ENCODE data around the gene KLHL7.
"Not testable (repeated sequence)": the region's sequence is repeated elsewhere in the genome, so short reads cannot be mapped to it uniquely, and the experiment has no call there.

Gene KLHL7

DNA sequence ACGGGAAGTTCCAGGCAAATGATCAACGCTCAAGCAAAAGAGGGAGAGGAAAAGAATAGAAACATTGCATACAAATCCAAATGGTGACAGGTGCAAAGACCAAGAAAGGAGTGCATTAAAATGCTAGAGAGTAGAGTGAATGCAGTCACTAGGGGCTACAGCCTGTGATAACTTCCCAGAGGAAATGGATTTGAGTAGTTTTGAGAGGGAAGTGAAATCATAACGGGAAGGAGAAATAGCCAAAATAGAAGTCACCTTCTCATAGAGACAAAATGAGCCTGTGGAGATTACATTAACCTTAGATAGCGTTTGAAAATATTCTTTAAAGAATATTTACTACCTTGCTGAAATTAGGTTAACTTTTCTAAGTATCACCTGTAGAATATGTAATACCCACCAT lies 102.7 kb downstream of the KLHL7 start:
- Mint-ChIP-seq H3K4me1 (peaks cover 3% of the 10 kb centered on the region), H3K4me3 (no peak overlapping the region), H3K9me3 (peaks cover 4% of the 10 kb centered on the region), H3K36me3 (ENCODE audit: low read depth) (peaks cover 23% of the 10 kb centered on the region), H3K27ac (no peak overlapping the region), H3K27me3 (peaks cover 32% of the 10 kb centered on the region)
- DNase-seq (no peak), ATAC-seq (no peak)

DNA sequence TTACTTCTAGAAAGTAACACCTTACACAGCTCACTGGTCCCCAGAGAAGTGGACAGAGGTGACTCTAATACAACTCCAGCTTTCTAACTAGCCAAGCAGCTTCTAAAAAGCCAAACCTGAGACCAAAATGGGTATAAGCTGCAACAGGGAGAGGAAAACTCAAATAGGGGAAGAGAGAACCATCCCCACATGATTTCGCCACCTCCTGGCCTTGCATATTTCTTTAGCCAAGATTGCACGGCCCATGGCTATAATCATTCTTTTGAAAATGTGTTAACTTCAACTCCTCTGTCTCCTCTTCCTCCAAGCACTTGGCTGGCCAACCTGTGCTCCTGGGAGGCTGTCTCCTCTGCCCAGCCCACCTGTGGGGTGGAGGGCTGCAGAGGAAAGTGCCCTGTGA lies 104.9 kb downstream of the KLHL7 start:
- no peak overlapping the region for H3K27ac Mint-ChIP-seq

DNA sequence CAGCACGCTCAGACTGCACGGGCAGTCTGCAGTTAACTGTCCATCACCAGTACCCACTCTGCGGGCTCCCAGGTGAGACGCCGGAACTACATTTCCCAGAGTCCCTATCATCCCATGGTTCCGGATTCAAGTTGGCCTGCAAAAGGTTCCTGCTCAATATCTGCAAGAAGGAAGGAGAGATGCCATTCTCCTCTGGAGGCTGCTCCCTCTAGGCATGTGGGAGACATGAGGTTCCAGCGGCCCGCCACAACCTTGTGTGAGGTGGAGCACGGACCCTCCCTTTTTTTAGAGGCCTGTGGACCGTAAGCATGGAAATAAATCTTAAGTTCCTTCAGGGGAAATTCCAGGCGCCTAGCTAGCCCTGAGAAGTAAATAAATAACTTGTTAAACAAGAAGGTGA lies 106.0 kb downstream of the KLHL7 start:
- Mint-ChIP-seq H3K4me3 (no peak overlapping the region), H3K27ac (no peak overlapping the region), H3K27me3 (peaks cover 18% of the 10 kb centered on the region), H3K36me3 (ENCODE audit: low read depth) (no peaks in the 10 kb centered on the region), H3K9me3 (no peaks in the 10 kb centered on the region), H3K4me1 (no peaks in the 10 kb centered on the region)
- DNase-seq (no peak), ATAC-seq (no peak)

More for the DNA sequence above, 104.9 kb downstream of the KLHL7 start:
- H3K36me3 Mint-ChIP-seq (ENCODE audit: low read depth): peaks cover 2% of the 10 kb centered on the region
- no peak for DNase-seq
- H3K9me3 Mint-ChIP-seq: no peaks in the 10 kb centered on the region
- ATAC-seq: no peak
- peaks cover 2% of the 10 kb centered on the region for H3K4me1 Mint-ChIP-seq
- H3K4me3 Mint-ChIP-seq: no peak overlapping the region
- peaks cover 25% of the 10 kb centered on the region for H3K27me3 Mint-ChIP-seq

DNA sequence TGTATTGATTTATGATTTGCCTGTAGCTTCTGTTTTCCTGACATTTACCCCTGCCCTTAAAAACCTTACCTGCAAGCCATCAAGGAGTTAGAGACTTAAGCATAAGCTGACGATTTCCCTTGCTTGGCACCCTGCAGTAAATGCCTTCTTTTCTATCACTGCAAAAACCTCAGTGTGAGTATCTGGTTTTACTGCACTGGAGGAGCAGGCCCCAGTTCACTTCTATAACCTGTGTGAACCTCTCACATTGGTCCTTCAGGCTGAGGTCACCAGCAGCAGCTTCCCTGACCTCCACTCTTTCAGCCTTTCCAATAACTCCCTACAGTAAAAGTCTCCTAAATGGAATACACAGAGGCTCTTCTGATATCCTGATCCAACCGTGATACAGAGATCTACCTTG lies 106.8 kb downstream of the KLHL7 start:
- Mint-ChIP-seq H3K4me3 (no peak overlapping the region), H3K27ac (no peak overlapping the region), H3K36me3 (ENCODE audit: low read depth) (no peaks in the 10 kb centered on the region), H3K9me3 (no peaks in the 10 kb centered on the region), H3K27me3 (peaks cover 10% of the 10 kb centered on the region), H3K4me1 (no peaks in the 10 kb centered on the region)
- ATAC-seq (no peak), DNase-seq (no peak)

- Mint-ChIP-seq H3K9me3 (no peaks in the 10 kb centered on the region), H3K36me3 (ENCODE audit: low read depth) (no peaks in the 10 kb centered on the region), H3K4me1 (no peaks in the 10 kb centered on the region), H3K4me3 (no peak overlapping the region), H3K27ac (no peak overlapping the region), H3K27me3 (peaks cover 10% of the 10 kb centered on the region)
- DNase-seq: no peak
- ATAC-seq: no peak
These were observed 107.3 kb downstream of the KLHL7 start for GRCh38 chr7:23212841-23213240.

- ATAC-seq (no peak), DNase-seq (no peak)
- H3K9me3 Mint-ChIP-seq: no peaks in the 10 kb centered on the region
- H3K27ac Mint-ChIP-seq: no peak overlapping the region
- H3K4me1 Mint-ChIP-seq: no peaks in the 10 kb centered on the region
- H3K27me3 Mint-ChIP-seq: peaks cover 9% of the 10 kb centered on the region
- H3K36me3 Mint-ChIP-seq (ENCODE audit: low read depth): no peaks in the 10 kb centered on the region
- no peak overlapping the region for H3K4me3 Mint-ChIP-seq
These were observed 108.2 kb downstream of the KLHL7 start for GRCh38 chr7:23213755-23214154.

- no peak for ATAC-seq
- Mint-ChIP-seq H3K4me3 (no peak overlapping the region), H3K9me3 (no peaks in the 10 kb centered on the region), H3K27ac (no peak overlapping the region), H3K27me3 (peaks cover 9% of the 10 kb centered on the region), H3K4me1 (no peaks in the 10 kb centered on the region), H3K36me3 (ENCODE audit: low read depth) (no peaks in the 10 kb centered on the region)
- no peak for DNase-seq
These were observed 108.8 kb downstream of the KLHL7 start for GRCh38 chr7:23214423-23214822.

- Mint-ChIP-seq H3K27me3 (peaks cover 9% of the 10 kb centered on the region), H3K4me1 (no peaks in the 10 kb centered on the region), H3K9me3 (no peaks in the 10 kb centered on the region), H3K27ac (no peak overlapping the region), H3K4me3 (no peak overlapping the region), H3K36me3 (ENCODE audit: low read depth) (no peaks in the 10 kb centered on the region)
- ATAC-seq (no peak), DNase-seq (no peak)
These were observed 109.4 kb downstream of the KLHL7 start for GRCh38 chr7:23214938-23215337.

- Mint-ChIP-seq H3K4me3 (no peak overlapping the region), H3K36me3 (ENCODE audit: low read depth) (no peaks in the 10 kb centered on the region), H3K9me3 (no peaks in the 10 kb centered on the region), H3K4me1 (no peaks in the 10 kb centered on the region), H3K27ac (no peak overlapping the region), H3K27me3 (peaks cover 9% of the 10 kb centered on the region)
- ATAC-seq (no peak), DNase-seq (no peak)
These were observed 110.4 kb downstream of the KLHL7 start for GRCh38 chr7:23216021-23216420.

DNA sequence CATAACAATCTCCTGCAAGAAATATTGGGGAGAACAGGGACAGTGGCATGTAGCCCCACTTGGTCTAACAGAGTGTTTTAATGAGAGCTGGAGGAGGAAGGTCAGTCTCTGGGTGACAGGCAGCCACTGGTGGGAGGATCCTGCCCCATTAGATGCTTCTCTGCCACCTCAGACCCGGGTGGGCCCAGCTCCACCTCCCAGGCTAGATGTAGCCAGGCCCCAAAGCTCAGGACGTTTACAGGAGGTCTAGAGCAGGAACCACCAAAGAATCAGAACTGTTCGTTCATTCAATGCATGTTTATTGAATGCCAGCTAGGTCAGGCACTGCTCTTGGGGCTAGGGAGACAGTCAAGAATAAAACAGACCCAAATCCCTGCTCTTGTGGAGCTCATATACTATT lies 112.6 kb downstream of the KLHL7 start:
- H3K9me3 Mint-ChIP-seq: no peaks in the 10 kb centered on the region
- H3K4me1 Mint-ChIP-seq: no peaks in the 10 kb centered on the region
- peaks cover 9% of the 10 kb centered on the region for H3K27me3 Mint-ChIP-seq
- no peak overlapping the region for H3K4me3 Mint-ChIP-seq
- no peak for DNase-seq
- no peaks in the 10 kb centered on the region for H3K36me3 Mint-ChIP-seq (ENCODE audit: low read depth)
- H3K27ac Mint-ChIP-seq: no peak overlapping the region
- no peak for ATAC-seq

DNA sequence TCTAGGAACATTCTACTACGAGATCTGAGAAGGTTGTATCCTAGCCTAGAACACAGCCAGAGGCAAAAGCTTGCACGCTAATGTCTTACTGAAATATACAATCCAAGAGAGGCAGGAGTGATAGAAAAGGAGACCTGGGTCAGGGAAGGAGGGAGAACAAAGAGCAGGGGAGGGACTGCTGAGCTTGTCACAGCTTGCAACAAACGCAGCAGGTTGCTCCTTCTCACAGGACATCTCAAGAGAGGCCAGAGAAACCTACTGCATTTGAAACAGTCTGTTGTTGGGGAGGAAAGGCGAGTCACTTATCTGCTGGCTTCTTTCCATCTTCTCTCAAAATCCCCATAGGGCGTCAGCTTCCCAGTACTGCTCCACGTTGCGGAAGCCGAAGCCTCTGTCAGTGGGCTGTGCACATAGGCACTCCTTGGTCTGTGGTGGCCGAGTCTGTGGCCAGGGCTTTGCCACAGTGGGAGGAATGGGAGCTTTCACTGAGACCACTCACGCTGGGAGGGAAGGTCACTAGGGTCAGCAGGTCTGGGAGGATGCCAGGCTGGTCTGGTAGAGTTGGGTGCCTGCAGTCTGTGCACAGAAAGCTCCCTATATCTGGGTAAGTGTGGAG lies 115.2 kb downstream of the KLHL7 start:
- Mint-ChIP-seq H3K36me3 (ENCODE audit: low read depth) (no peaks in the 10 kb centered on the region), H3K9me3 (no peaks in the 10 kb centered on the region), H3K27ac (no peak overlapping the region), H3K4me3 (no peak overlapping the region), H3K27me3 (peaks cover 7% of the 10 kb centered on the region), H3K4me1 (no peaks in the 10 kb centered on the region)
- DNase-seq (no peak), ATAC-seq (no peak)

DNA sequence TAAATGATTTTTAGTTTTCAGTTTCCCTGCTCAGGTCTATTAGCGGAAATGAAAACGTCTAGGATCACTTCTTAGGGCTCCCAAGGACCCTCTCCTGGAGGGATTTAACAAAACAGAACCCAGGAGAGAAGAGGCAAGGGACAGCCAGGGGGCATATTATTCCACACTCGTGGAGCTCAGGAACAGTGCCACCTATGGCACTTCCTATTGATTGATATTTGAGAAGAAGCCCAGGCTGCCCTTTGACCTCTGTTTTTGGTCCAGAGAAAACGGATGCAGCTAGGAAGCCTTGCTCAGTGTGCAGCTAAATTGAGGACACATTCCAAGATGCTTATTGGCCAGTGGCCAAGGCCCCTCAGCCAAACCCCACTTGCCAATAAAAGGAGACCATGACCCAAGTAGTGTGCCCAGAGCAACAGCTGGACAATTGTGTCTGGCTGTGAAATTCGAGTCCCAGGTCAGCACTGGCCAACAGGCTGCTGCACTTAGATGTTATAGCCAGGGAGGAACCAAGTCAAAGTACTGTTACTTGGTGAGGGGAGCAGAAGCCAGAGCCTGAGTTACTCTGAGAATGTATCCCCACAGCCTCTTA lies 117.0 kb downstream of the KLHL7 start:
- H3K27me3 Mint-ChIP-seq: peaks cover 7% of the 10 kb centered on the region
- ATAC-seq (no peak), DNase-seq (no peak)
- H3K4me1 Mint-ChIP-seq: no peaks in the 10 kb centered on the region
- H3K4me3 Mint-ChIP-seq: no peak overlapping the region
- no peaks in the 10 kb centered on the region for H3K9me3 Mint-ChIP-seq
- H3K27ac Mint-ChIP-seq: no peak overlapping the region
- no peaks in the 10 kb centered on the region for H3K36me3 Mint-ChIP-seq (ENCODE audit: low read depth)

GRCh38 chr7:23224364-23224763 lies 118.8 kb downstream of the KLHL7 start:
- ATAC-seq; H3K27me3 Mint-ChIP-seq; H3K27ac Mint-ChIP-seq; H3K4me3 Mint-ChIP-seq; H3K9me3 Mint-ChIP-seq; H3K36me3 Mint-ChIP-seq (ENCODE audit: low read depth); H3K4me1 Mint-ChIP-seq; DNase-seq: not testable (repeated sequence)

GRCh38 chr7:23226844-23227450 lies 121.4 kb downstream of the KLHL7 start:
- DNase-seq (no peak), ATAC-seq (no peak)
- H3K4me3 Mint-ChIP-seq: no peak overlapping the region
- H3K27me3 Mint-ChIP-seq: no peaks in the 10 kb centered on the region
- no peaks in the 10 kb centered on the region for H3K4me1 Mint-ChIP-seq
- no peak overlapping the region for H3K27ac Mint-ChIP-seq
- no peaks in the 10 kb centered on the region for H3K36me3 Mint-ChIP-seq (ENCODE audit: low read depth)
- no peaks in the 10 kb centered on the region for H3K9me3 Mint-ChIP-seq

Data from activated naive CD8-positive, alpha-beta T cell treated with anti-CD3 and anti-CD28 coated beads, Interleukin-2, amount 50 U/mL, for 24 hours (primary cell).